G401.6 (cell line): ENCODE data around the gene ZGPAT.

Experiments
- FAIRE-seq: peaks from 2 replicates; lab custom pipeline; 2012; peaks lifted over from hg19 to GRCh38; lab: Jason Lieb, UNC

The ZGPAT gene

DNA sequence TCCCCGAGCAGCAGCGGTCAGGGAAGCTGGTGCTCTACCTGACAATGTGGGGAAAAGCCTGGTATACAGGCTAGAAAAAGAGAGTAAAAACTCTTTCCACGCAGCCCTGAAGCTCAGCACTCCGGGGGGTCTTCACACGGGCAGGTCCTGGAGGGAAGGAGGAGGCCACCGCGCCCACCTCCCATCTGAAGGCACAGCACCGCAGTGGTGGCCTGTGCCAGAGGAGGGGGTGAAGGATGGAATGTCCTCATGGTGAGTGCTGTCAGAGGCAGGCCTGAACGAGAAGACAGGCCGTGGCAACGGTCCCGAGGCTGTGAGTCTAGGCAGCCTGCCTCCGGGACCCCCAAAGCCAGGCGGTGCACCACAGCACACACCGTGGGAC is 37.6 kb downstream of the ZGPAT start:
- no peak for FAIRE-seq

DNA sequence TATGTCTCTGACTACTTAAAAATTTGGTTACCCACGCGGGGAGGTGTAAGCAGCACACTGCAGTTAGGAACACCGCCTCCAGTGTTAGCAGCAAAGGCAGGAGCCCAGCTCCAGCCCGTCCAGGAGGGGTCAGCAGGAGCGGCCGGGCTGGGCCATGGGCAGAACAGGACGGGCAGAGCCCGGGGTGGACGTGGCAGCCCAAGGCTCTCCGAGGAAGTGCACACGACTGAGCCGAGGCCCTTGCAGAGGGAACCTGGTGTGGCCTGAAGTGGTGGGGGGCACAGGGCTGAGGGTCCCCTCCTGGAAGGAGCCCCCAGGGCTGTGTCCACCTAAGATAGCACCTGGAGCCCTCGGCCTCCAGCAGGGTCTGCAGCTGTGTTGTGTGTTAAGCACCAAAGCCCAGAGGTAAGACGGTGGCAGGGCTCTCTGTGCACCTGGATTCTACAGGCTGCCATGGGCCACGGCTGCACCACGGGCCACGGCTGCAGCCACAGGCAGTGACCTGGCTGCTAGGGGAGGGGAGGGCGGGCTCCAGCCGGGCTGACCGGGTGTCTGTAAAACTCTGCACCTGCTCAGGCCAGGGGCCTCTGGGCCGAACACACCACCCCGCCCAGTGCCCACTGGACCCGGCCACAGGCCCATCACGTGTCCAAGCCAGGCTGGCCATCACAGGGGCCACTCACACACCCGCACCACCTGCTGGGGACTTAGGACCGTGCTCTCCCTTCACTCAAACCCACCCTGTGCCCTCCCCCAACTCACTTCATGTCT is 38.3 kb downstream of the ZGPAT start:
- no peak for FAIRE-seq

GRCh38 chr20:63746751-63747315 is 39.0 kb downstream of the ZGPAT start:
- FAIRE-seq = no peak

- no peak for FAIRE-seq
These were observed 39.8 kb downstream of the ZGPAT start for GRCh38 chr20:63747622-63748069.

- no peak for FAIRE-seq
These were observed 40.5 kb downstream of the ZGPAT start for GRCh38 chr20:63748070-63748933.

GRCh38 chr20:63748934-63749270 is 41.1 kb downstream of the ZGPAT start:
- no peak for FAIRE-seq

DNA sequence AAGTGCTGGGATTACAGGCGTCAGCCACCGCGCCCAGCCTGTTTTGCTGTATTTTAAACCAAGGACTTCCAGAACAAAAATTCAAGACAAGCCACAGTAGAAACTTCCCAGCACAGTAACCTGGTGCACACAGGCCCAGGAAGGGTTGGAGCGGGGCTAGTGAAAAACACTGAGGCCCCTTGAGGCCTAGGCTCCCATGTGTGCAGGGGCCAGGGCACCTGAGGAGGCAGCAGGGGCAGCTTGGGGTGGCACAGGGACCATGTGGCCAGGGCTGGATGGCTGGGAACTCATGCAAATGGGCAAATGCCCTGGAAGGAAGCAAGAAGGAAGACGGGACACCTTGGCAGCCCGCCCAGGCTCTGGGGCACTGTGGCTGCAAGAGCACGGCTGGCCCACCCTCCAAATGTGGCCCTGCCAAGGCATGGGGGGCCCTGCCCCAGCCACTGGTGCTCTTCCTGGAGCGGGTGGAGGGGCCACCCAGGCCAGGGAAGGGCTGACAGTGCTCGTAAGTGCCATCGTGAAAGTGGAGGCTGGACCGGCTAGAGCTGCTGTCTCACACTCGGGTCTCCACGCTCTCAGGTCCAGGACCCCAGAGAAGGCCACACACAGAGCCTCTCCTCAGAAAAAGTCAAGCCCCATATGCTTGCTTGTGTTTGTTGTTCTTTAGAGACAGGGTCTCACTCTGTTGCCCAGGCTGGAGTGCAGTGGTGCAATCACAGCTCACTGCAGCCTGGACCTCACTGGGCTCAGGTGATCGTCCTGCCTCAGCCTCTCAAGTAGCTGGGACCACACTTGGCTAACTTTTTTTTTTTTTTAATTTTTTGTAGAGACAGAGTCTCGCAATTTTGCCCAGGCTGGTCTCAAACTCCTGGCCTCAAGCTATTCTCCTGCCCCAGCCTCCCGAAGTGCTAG is 42.0 kb downstream of the ZGPAT start:
- no peak for FAIRE-seq

- FAIRE-seq = no peak
These were observed 43.1 kb downstream of the ZGPAT start for GRCh38 chr20:63750807-63751470.

DNA sequence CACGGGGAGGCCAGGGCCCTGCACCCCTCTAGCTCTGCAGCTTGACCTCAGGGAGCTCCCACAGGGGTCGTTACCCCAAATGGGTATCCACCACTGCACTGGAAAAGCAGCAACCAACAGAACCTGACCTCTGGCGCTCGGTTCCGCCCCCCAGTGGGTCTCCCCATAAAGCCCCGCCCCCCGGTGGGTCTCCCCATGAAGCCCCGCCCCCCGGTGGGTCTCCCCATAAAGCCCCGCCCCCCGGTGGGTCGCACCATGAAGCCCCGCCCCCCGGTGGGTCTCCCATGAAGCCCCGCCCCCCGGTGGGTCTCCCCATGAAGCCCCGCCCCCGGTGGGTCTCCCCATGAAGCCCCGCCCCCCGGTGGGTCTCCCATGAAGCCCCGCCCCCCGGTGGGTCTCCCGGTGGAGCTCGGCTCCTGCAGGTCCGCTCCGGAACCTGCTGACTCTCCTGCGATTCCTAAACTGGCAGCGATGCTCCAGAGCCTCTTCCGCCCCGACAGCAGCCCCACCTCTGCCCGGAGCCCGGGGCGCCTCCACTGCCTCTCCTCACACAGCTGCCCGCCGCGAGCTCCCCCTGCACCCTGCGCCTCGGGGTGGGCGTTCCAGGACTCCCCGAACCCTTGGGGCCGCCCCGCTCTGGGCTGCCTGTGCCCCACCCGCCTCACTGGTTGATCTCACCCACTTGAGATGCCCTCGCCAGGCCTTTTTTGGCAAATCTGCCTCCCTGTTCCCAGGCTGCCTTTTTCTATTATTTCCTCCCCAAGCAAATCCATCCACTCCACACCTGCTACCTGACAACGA is 43.8 kb downstream of the ZGPAT start:
- FAIRE-seq = no peak

- no peak for FAIRE-seq
These were observed 44.7 kb downstream of the ZGPAT start for GRCh38 chr20:63752411-63753101.

- no peak for FAIRE-seq
These were observed 45.5 kb downstream of the ZGPAT start for GRCh38 chr20:63753381-63753780.

GRCh38 chr20:63754008-63754407 is 46.2 kb downstream of the ZGPAT start:
- FAIRE-seq = no peak

- FAIRE-seq = no peak
These were observed 48.3 kb downstream of the ZGPAT start for GRCh38 chr20:63755933-63756647.

DNA sequence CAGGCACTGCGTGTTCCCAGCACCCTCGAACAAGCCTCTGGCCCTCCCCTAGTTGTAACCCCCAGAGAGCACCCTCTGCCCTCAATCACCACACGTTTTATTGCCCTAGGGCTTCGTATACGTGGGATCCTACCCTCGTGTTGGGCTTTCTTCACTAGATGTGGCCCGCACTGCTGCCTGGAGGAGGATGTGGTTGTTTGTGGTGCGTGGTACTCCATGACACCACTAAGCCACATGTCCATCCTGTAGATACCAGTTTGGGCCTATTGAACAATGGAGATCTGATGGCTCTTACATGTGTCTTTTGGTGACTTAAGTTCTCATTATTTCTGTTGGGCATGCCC is 48.8 kb downstream of the ZGPAT start:
- no peak for FAIRE-seq

DNA sequence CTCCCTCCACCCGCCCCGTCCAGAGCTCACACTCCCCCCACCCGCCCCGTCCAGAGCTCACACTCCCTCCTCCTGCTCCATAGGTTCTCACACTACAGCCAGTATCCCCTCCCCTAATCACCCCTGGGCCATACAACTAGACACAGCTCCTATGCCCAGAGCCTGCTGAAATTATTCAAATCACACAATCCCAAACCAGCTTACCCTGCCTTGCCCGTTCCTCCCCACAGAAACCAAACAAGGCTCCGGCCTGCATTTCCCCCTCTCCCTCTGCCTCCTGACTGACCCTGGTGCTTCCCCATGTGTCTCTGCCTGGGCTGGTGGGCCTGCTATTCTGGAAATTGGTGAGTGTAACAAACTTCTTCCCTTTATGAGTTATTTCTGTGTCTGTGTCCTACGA is 50.3 kb downstream of the ZGPAT start:
- no peak for FAIRE-seq

- no peak for FAIRE-seq
These were observed 51.6 kb downstream of the ZGPAT start for GRCh38 chr20:63759377-63759901.

GRCh38 chr20:63765082-63765873 is 57.4 kb downstream of the ZGPAT start:
- FAIRE-seq = no peak

DNA sequence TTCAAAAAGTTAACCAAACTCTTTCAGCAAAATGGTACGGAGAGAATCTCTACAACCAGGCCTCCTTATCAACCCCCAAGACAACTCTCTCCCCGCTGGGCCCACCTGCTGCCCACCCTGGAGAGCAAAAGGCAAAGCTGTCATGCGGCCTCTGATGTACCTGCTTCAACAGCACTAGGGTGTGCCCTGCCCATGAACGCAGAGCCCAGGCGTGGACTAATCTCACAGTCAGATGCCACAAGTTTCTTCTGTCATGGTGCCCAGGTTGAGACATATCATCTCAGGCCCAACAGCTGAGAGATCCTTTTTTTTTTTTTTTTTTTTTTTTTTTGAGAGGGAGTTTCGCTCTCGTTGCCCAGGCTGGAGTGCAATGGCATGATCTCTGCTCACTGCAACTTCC is 58.1 kb downstream of the ZGPAT start:
- FAIRE-seq = no peak
